HT-29 (cell line): Measurements from ENCODE around the gene WNT2B. TPM values are rescaled to one million over a fixed set of nuclear protein-coding genes. Genes with fewer than 3 reads are reported as not detected.
"Not testable (repeated sequence)": the region's sequence is repeated elsewhere in the genome, so short reads cannot be mapped to it uniquely, and the experiment has no call there.

Source experiments
- DNase-seq: peaks from one replicate; pipeline ENCODE4 v3.0.0-alpha.2; 2015; ENCODE audit warnings: low spot score
- total RNA-seq: library from RNA; depleted of rRNA; stranded (reverse); fragments of >200 nt; shearing (Covaris generic); gene quantifications from 2 replicates; pipeline ENCODE4 v1.2.3, GENCODE V29; 2014; rRNA removed

Gene WNT2B
- 0.28 and 1.0 TPM in 2 replicates for total RNA-seq

- DNase-seq: peak; percentile 17
Observed at GRCh38 chr1:112508278-112509004, at the start of gene WNT2B. Gene WNT2B (plus strand): TSS chr1:112508965. CDS start chr1:112509263, 298 bp downstream.

GRCh38 chr1:112460615-112461014 is 48.1 kb upstream of the WNT2B start:
- DNase-seq: no peak

- peak; percentile 14 for DNase-seq
Observed at GRCh38 chr1:112461200-112461871, 47.4 kb upstream of the WNT2B start.

DNA sequence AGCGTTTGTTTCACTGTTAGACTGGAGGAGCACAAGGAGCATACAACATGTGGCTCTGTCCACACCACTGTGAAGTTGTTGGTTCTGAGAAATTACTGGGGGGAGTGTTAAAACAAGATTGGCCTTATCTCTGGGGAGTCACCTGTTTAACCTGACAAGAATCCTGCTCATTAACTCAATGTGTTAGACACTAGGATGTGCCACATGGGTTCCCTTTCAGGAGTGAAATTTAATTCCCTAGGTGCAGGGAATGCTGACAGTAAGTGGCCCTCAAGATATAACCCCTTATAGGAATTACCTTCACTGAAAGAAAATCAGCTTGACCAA is 45.8 kb upstream of the WNT2B start:
- no peak for DNase-seq

GRCh38 chr1:112464501-112464900 is 44.3 kb upstream of the WNT2B start:
- DNase-seq: peak; percentile 63

DNA sequence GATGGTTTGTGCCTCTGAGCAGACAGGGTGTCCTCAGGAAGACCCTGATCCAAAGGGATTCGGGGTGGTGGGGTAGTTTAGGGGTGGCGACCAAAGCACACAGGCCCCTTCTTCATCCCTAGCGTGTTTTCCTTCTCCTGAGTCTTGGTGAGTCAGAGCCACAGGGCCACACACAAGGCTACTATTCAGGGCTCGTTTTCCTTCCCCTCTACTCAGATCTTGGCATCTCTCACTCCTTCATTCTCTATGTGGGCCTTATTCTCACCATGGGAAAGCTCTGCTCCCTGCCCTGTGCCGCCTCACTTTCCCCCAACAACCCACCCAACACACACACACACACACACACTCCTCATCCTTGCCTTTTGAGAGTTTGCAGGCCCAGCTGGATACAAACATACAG is 43.6 kb upstream of the WNT2B start:
- peak; percentile 19 for DNase-seq

DNA sequence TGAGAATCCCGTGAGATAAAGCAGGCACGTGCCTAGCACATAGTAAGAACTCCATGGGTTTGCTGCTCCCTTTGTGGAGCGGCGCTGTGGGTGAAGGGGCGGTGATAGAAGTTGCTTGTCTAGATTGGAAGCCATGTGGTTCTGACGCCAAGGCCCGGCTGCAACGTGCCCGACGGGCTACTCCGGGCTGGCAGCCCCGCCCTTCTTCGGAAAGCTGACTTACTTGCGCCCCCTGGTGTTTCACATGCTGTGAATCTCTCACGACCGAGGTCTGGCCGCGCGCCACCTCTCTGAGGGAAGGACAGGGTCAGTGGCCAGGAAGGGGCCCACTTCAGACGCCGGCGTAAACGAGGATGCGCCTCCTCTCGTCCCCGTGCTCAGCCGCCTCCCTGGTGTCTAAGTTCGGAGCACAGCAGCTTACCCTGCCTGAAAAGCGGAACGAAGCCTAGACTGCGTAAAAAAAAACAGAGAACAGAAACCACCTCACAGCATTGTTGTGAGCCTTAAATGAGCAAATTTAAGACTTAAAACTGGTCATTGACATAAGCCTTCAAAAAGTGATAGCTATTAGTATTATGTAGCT is 42.6 kb upstream of the WNT2B start:
- peak; percentile 92 for DNase-seq

GRCh38 chr1:112470324-112470723 is 38.4 kb upstream of the WNT2B start:
- DNase-seq: not testable (repeated sequence)

DNA sequence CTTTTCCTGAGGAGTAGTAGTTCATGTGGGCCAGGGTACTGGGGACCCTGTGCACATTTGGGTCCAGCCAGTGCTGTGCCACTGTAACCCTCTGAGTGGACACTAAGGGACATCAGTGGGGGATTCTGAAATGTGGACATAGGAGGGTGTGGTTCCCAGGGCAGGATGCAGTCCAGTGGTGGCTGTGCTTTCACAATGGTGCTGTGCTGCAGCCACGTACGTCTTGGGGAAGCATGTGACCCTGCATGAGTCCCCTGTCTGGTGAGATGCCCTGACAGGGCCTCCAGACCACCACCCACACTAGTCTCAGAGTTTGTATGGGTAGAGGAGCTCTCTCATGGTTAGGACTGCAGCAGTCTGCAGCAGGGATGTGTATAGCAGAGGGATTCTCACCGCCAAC is 37.8 kb upstream of the WNT2B start:
- no peak for DNase-seq

DNA sequence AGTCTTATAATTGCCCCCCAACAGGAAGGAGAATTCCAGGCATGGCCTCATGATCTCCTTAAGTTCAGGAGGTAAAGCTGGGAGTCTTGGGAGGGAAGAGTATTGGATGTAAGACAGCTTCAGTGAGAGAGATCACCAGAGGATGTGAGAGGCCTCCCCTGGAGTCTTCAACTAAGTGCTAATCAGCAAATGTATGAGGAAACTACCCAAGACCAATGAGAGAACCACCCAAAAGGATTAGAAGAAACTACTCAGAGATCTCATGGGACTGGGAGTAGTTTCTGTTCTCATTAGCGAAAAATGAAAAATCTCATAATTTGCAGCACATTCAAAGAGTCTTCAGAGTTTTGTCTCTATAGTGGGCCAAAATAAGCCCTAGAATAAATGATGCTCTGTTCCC is 36.6 kb upstream of the WNT2B start:
- DNase-seq: no peak

GRCh38 chr1:112477550-112477949 is 31.2 kb upstream of the WNT2B start:
- no peak for DNase-seq

- no peak for DNase-seq
Observed at GRCh38 chr1:112478314-112478713, 30.5 kb upstream of the WNT2B start.

- DNase-seq: not testable (repeated sequence)
Observed at GRCh38 chr1:112486063-112486462, 22.7 kb upstream of the WNT2B start.

- not testable (repeated sequence) for DNase-seq
Observed at GRCh38 chr1:112487686-112488085, 21.1 kb upstream of the WNT2B start.

GRCh38 chr1:112488141-112488540 is 20.6 kb upstream of the WNT2B start:
- no peak for DNase-seq

- no peak for DNase-seq
Observed at GRCh38 chr1:112492076-112492475, 16.7 kb upstream of the WNT2B start.

GRCh38 chr1:112493351-112493750 is 15.4 kb upstream of the WNT2B start:
- DNase-seq: no peak

- no peak for DNase-seq
Observed at GRCh38 chr1:112496290-112496689, 12.5 kb upstream of the WNT2B start.

GRCh38 chr1:112501810-112502641 is 6.7 kb upstream of the WNT2B start:
- DNase-seq: peak; percentile 73

DNA sequence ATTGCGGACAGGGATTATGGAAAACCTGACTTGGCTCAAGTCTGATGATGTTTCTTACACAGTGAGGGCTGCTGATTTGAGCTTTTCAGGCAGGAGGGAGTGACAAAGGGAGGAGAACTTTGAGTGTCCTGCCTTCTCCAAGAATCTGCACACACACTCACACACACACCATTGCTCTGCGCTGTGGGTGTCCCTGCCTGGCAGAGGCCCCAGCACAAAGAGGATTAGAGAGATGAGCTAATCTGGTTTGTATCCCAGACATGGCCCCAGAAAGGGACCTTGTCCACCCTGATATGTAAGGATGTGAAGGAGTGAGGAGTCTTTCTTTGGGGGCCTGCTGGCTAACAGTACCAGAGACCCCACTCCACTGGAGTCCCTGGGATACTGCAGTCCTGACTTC is 5.9 kb upstream of the WNT2B start:
- DNase-seq: no peak

GRCh38 chr1:112504001-112504660 is 4.6 kb upstream of the WNT2B start:
- DNase-seq: no peak
